SK-N-SH (cell line): ENCODE data around the gene PNPLA5. TPM values are rescaled to one million over a fixed set of nuclear protein-coding genes. Genes with fewer than 3 reads are reported as not detected.

Experiments used
- CTCF ChIA-PET: fragments of 300-600, 350-600 bp; formaldehyde crosslinking; extraction: SDS; loops from one replicate; lab custom pipeline; 2021; lab: Yijun Ruan, JAX
- POLR2A ChIA-PET: fragments of 350-600 bp; sonication (Branson Sonifier 250); formaldehyde crosslinking; extraction: SDS; loops from one replicate; lab custom pipeline; 2020; ENCODE audit warnings: antibody characterized with exemption, inconsistent platforms; lab: Yijun Ruan, JAX
- DNase-seq: peaks from one replicate; pipeline ENCODE4 v3.0.0; 2012
- H2AFZ ChIP-seq: fragments of 200-600 bp; sonication (generic); 2 replicates; pipeline ENCODE4 v1.8.1; 2016; ENCODE audit warnings: antibody characterized with exemption, mild to moderate bottlenecking, low read depth
- H3F3A ChIP-seq: fragments of 200-600 bp; sonication (generic); replicated peaks from 2 replicates; pipeline ENCODE3; 2016; ENCODE audit warnings: antibody characterized with exemption, mild to moderate bottlenecking; ENCODE audit not compliant: insufficient read depth
- H3K27ac ChIP-seq, 2 experiments: fragments of 200-500 bp in 1 of 2; fragments of 200-600 bp in 1 of 2; sonication (Bioruptor generic) in 1 of 2; sonication (generic), shearing (Covaris generic) in 1 of 2; 2 replicates each; pipeline versions ENCODE4 v1.5.1 to v1.6.1; 2014 to 2016; ENCODE audit warnings: low read depth in 2 of 2, inconsistent platforms in 1 of 2, low read length in 1 of 2, mild to moderate bottlenecking in 1 of 2, mixed read lengths in 1 of 2
- H3K27me3 ChIP-seq: fragments of 200-600 bp; sonication (generic), shearing (Covaris generic); 2 replicates; pipeline ENCODE4 v1.6.1; 2016; ENCODE audit warnings: mixed run types; ENCODE audit not compliant: insufficient read depth
- H3K36me3 ChIP-seq, 2 experiments: fragments of 200-500 bp in 1 of 2; fragments of 200-600 bp in 1 of 2; sonication (Bioruptor generic) in 1 of 2; sonication (generic) in 1 of 2; replicated peaks in 1 of 2; 2 replicates each; pipeline versions ENCODE3 to v1.5.1; 2014 to 2016; ENCODE audit warnings: low read length in 1 of 2, mild to moderate bottlenecking in 1 of 2; ENCODE audit not compliant: insufficient read depth in 2 of 2, control insufficient read depth in 1 of 2
- H3K4me1 ChIP-seq, 2 experiments: fragments of 200-500 bp in 1 of 2; fragments of 200-600 bp in 1 of 2; sonication (Bioruptor generic) in 1 of 2; sonication (generic), shearing (Covaris generic) in 1 of 2; 2 replicates each; pipeline versions ENCODE4 v1.5.1 to v1.6.1; 2014 to 2016; ENCODE audit warnings: low read depth in 1 of 2, low read length in 1 of 2, mixed run types in 1 of 2; ENCODE audit not compliant: insufficient read depth in 2 of 2, control insufficient read depth in 1 of 2
- H3K4me2 ChIP-seq: fragments of 200-600 bp; sonication (generic), shearing (Covaris generic); 2 replicates; pipeline ENCODE4 v1.6.1; 2017; ENCODE audit warnings: mixed run types
- H3K4me3 ChIP-seq, 2 experiments: fragments of 200-500 bp in 1 of 2; fragments of 200-600 bp in 1 of 2; sonication (Bioruptor generic) in 1 of 2; sonication (generic), shearing (Covaris generic) in 1 of 2; 2 replicates each; pipeline versions ENCODE4 v1.5.1 to v1.8.1; 2014 to 2016; ENCODE audit warnings: low read depth in 2 of 2, inconsistent platforms in 1 of 2, low read length in 1 of 2, mild to moderate bottlenecking in 1 of 2, mixed read lengths in 1 of 2, moderate library complexity in 1 of 2
- H3K79me2 ChIP-seq: fragments of 200-600 bp; sonication (generic); 2 replicates; pipeline ENCODE4 v1.8.1; 2017; ENCODE audit warnings: mild to moderate bottlenecking; ENCODE audit not compliant: insufficient read depth
- H3K9ac ChIP-seq: fragments of 200-600 bp; sonication (generic); 2 replicates; pipeline ENCODE4 v1.6.1; 2017; ENCODE audit warnings: mixed run types
- H3K9me2 ChIP-seq: fragments of 200-600 bp; sonication (generic); 2 replicates; pipeline ENCODE4 v1.6.1; 2017; ENCODE audit warnings: mixed run types
- H3K9me3 ChIP-seq: fragments of 200-600 bp; sonication (generic); 2 replicates; pipeline ENCODE4 v1.6.1; 2017; ENCODE audit warnings: mixed run types, mild to moderate bottlenecking, moderate library complexity
- H4K20me1 ChIP-seq: fragments of 200-600 bp; sonication (generic); 2 replicates; pipeline ENCODE4 v1.6.1; 2017; ENCODE audit warnings: mild to moderate bottlenecking, mixed run types; ENCODE audit not compliant: insufficient read depth
- ELF1 ChIP-seq: IDR thresholded peaks from 2 replicates; pipeline ENCODE4 v1.4.0; 2012
- EP300 ChIP-seq, 2 experiments: IDR thresholded peaks; 2 replicates each; pipeline versions ENCODE4 v1.4.0 to v1.6.1; 2012; ENCODE audit warnings: borderline replicate concordance in 1 of 2, low read depth in 1 of 2, low read length in 1 of 2
- EZH2phosphoT487 ChIP-seq: fragments of 200-600 bp; sonication (generic); IDR thresholded peaks from 2 replicates; pipeline ENCODE4 v1.6.1; 2017; ENCODE audit warnings: low read depth, mixed run types, mild to moderate bottlenecking, antibody characterized with exemption, moderate library complexity, borderline replicate concordance
- FOSL2 ChIP-seq: IDR thresholded peaks from 2 replicates; pipeline ENCODE4 v1.4.0; 2012; ENCODE audit warnings: low read depth, mild to moderate bottlenecking, moderate library complexity, borderline replicate concordance
- FOXJ3 ChIP-seq: sonication (generic); formaldehyde crosslinking; IDR thresholded peaks from 2 replicates; pipeline ENCODE4 v1.5.1; 2020; ENCODE audit warnings: mild to moderate bottlenecking, missing genetic modification reagents
- FOXM1 ChIP-seq: IDR thresholded peaks from 2 replicates; pipeline ENCODE4 v1.4.0; 2012; ENCODE audit warnings: low read depth, mild to moderate bottlenecking
- GABPA ChIP-seq: IDR thresholded peaks from 2 replicates; pipeline ENCODE4 v1.4.0; 2012; ENCODE audit warnings: low read depth, mild to moderate bottlenecking
- MAX ChIP-seq: IDR thresholded peaks from 2 replicates; pipeline ENCODE4 v1.4.0; 2012; ENCODE audit warnings: low read depth
- NFIC ChIP-seq: IDR thresholded peaks from 2 replicates; pipeline ENCODE4 v1.4.0; 2012; ENCODE audit warnings: borderline replicate concordance
- POLR2AphosphoS5 ChIP-seq: IDR thresholded peaks from 2 replicates; pipeline ENCODE4 v1.6.1; 2012; ENCODE audit warnings: low read depth, low read length
- RAD21 ChIP-seq: IDR thresholded peaks from 2 replicates; pipeline ENCODE4 v1.6.1; 2012; ENCODE audit warnings: mild to moderate bottlenecking, low read length
- RFX5 ChIP-seq: IDR thresholded peaks from 2 replicates; pipeline ENCODE4 v1.6.1; 2012; ENCODE audit warnings: mild to moderate bottlenecking, improper control_type of control experiment, low read length
- RXRA ChIP-seq: IDR thresholded peaks from 2 replicates; pipeline ENCODE4 v1.4.0; 2012; ENCODE audit warnings: low read depth, mild to moderate bottlenecking, borderline replicate concordance
- SMC3 ChIP-seq: IDR thresholded peaks from 2 replicates; pipeline ENCODE4 v1.6.1; 2012; ENCODE audit warnings: low read depth, low read length, improper control_type of control experiment
- TAF1 ChIP-seq: IDR thresholded peaks from 2 replicates; pipeline ENCODE4 v1.6.1; 2012; ENCODE audit warnings: low read depth, mild to moderate bottlenecking, low read length, moderate library complexity, borderline replicate concordance
- USF2 ChIP-seq: fragments of 150-350 bp; IDR thresholded peaks from 2 replicates; pipeline ENCODE4 v1.6.1; 2017; ENCODE audit warnings: antibody characterized with exemption, low read length, low read depth, borderline replicate concordance
- polyA plus RNA-seq, 3 experiments: library from polyadenylated mRNA; depleted of rRNA; stranded (reverse); fragments of >200 nt; gene quantifications; 2 replicates each; pipeline ENCODE4 v1.2.3, GENCODE V29; 2012
- TF ChIP-seq, protein P1 (sequence below): IDR thresholded peaks from 2 replicates; pipeline ENCODE4 v1.4.0; 2012; ENCODE audit warnings: low read depth, borderline replicate concordance
- TF ChIP-seq, protein P2 (sequence below): fragments of 150-350 bp; IDR thresholded peaks from 2 replicates; pipeline ENCODE4 v1.6.1; 2016; ENCODE audit warnings: mild to moderate bottlenecking, low read depth, low read length

PNPLA5 gene
- polyA plus RNA-seq, 1 of the 3 experiments (the other 2 are of a cell fraction) = not detected

DNA sequence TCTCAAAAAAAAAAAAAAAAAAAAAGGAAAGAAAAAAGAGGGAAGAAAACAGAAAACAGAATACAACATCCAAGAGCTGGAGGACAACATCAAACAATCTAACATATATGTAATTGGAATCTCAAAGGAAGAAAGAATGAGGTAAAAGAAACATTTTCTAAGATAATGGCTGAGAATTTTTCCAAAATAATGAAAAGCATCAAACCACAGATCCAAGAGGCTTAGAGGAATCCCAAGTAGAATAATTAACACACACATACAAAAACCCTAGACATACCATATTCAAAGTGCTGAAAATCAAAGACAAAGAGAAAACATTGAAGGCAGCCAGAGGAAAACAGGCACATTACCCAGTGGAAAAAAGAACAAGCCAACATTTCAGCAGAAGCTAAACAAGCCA, 34.4 kb downstream of the PNPLA5 start:
- H3K9me2 ChIP-seq = no peaks in the 10 kb centered on the region
- H3K36me3 ChIP-seq = no peaks in the 10 kb centered on the region
- no peak overlapping the region for H3K4me2 ChIP-seq
- H3K9me3 ChIP-seq = no peaks in the 10 kb centered on the region
- no peak overlapping the region for H3K4me3 ChIP-seq
- TF ChIP-seq GABPA (no peak), FOSL2 (no peak), EP300 (IDR thresholded peaks at IDR 0.05; ENCODE audit: borderline replicate concordance in 1 of 2, low read depth in 1 of 2, low read length in 1 of 2) (no peak), RFX5 (no peak), SMC3 (no peak), TAF1 (no peak), NFIC (no peak), EZH2phosphoT487 (no peak), USF2 (no peak), FOXJ3 (CRISPR knock-in tag) (no peak), MAX (no peak), FOXM1 (no peak), POLR2AphosphoS5 (no peak), ELF1 (no peak), RAD21 (no peak), RXRA (no peak)
- TF ChIP-seq, protein P1, sequence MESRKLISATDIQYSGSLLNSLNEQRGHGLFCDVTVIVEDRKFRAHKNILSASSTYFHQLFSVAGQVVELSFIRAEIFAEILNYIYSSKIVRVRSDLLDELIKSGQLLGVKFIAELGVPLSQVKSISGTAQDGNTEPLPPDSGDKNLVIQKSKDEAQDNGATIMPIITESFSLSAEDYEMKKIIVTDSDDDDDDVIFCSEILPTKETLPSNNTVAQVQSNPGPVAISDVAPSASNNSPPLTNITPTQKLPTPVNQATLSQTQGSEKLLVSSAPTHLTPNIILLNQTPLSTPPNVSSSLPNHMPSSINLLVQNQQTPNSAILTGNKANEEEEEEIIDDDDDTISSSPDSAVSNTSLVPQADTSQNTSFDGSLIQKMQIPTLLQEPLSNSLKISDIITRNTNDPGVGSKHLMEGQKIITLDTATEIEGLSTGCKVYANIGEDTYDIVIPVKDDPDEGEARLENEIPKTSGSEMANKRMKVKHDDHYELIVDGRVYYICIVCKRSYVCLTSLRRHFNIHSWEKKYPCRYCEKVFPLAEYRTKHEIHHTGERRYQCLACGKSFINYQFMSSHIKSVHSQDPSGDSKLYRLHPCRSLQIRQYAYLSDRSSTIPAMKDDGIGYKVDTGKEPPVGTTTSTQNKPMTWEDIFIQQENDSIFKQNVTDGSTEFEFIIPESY = no peak
- TF ChIP-seq, protein P2, sequence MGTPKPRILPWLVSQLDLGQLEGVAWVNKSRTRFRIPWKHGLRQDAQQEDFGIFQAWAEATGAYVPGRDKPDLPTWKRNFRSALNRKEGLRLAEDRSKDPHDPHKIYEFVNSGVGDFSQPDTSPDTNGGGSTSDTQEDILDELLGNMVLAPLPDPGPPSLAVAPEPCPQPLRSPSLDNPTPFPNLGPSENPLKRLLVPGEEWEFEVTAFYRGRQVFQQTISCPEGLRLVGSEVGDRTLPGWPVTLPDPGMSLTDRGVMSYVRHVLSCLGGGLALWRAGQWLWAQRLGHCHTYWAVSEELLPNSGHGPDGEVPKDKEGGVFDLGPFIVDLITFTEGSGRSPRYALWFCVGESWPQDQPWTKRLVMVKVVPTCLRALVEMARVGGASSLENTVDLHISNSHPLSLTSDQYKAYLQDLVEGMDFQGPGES = no peak
- CTCF ChIA-PET = interaction anchor here (1.0 kb wide), 1 partner anchor 9 kb away, joined by 3 read pairs; no protein-coding TSS in a partner anchor
- POLR2A ChIA-PET = no interaction called here
- H2AFZ ChIP-seq = no peak overlapping the region
- DNase-seq = no peak
- no peaks in the 10 kb centered on the region for H3F3A ChIP-seq
- no peak overlapping the region for H3K27ac ChIP-seq
- H3K27me3 ChIP-seq = no peaks in the 10 kb centered on the region
- H3K4me1 ChIP-seq = peaks cover 0 to 16% of the 10 kb centered on the region in 2 experiments; a peak in 1 of 4 replicates
- H3K9ac ChIP-seq = no peak overlapping the region
- peaks cover 10% of the 10 kb centered on the region; the same call in 1 of the 2 replicates for H3K79me2 ChIP-seq
- no peaks in the 10 kb centered on the region for H4K20me1 ChIP-seq
